Keratinocyte (primary cell): ENCODE results near the gene TPM3.

Experiments used
- EZH2 ChIP-seq: IDR thresholded peaks from one replicate; pipeline ENCODE4 v1.6.1; 2012; ENCODE audit warnings: inconsistent platforms, mild to moderate bottlenecking, low read length, moderate library complexity
- TF ChIP-seq, protein P1 (sequence below), 3 experiments: IDR thresholded peaks in 1 of 3; conservative IDR thresholded peaks in 1 of 3; optimal IDR thresholded peaks in 1 of 3; 2 replicates in 2 of 3; 3 replicates in 1 of 3; pipeline versions ENCODE3 to v1.5.1; 2011; ENCODE audit warnings: low read length in 3 of 3, mild to moderate bottlenecking in 3 of 3, moderate library complexity in 2 of 3, control low read depth in 1 of 3, inconsistent platforms in 1 of 3; ENCODE audit not compliant: insufficient read depth in 2 of 3; ENCODE audit errors: extremely low read depth in 1 of 3

DNA sequence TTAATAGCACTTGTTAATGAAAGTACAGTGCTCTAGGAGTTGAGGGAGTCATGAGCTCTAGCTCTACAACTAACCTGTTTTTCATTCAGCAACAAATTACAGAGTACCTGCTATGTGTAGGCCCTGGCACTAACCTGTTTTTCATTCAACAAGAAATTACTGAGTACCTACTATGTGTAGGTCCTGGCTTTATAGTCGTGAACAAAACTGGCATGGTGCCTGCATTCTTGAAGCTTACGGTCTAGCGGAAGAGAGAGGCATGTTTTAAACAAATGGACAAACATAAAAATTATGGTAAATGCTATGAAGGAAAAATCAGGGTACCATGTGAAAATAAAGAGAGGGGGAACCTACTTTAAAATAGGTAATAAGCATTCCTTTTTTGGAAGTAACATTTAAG, 26.6 kb upstream of the TPM3 start:
- TF ChIP-seq, protein P1, sequence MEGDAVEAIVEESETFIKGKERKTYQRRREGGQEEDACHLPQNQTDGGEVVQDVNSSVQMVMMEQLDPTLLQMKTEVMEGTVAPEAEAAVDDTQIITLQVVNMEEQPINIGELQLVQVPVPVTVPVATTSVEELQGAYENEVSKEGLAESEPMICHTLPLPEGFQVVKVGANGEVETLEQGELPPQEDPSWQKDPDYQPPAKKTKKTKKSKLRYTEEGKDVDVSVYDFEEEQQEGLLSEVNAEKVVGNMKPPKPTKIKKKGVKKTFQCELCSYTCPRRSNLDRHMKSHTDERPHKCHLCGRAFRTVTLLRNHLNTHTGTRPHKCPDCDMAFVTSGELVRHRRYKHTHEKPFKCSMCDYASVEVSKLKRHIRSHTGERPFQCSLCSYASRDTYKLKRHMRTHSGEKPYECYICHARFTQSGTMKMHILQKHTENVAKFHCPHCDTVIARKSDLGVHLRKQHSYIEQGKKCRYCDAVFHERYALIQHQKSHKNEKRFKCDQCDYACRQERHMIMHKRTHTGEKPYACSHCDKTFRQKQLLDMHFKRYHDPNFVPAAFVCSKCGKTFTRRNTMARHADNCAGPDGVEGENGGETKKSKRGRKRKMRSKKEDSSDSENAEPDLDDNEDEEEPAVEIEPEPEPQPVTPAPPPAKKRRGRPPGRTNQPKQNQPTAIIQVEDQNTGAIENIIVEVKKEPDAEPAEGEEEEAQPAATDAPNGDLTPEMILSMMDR (optimal IDR thresholded peaks at IDR 0.05 in 1 of 3, IDR thresholded peaks at IDR 0.05 in 1 of 3, conservative IDR thresholded peaks at IDR 0.05 in 1 of 3; ENCODE audit: extremely low read depth in 1 of 3, insufficient read depth in 2 of 3, low read length in 3 of 3) = no peak
- TF ChIP-seq EZH2 = no peak
